Activated CD4-positive, alpha-beta memory T cell treated with anti-CD3 and anti-CD28 coated beads for 36 hours (primary cell): ENCODE data around the gene BRMS1. TPM values are rescaled to one million over a fixed set of nuclear protein-coding genes. Genes with fewer than 3 reads are reported as not detected.
"Not testable (repeated sequence)": the region's sequence is repeated elsewhere in the genome, so short reads cannot be mapped to it uniquely, and the experiment has no call there.

Source experiments
- CTCF ChIA-PET: fragments of 350-600 bp; sonication (Branson Sonifier 250); formaldehyde crosslinking; loops from one replicate; lab custom pipeline; 2021; ENCODE audit warnings: antibody characterized with exemption, inconsistent platforms; lab: Charles Lee
- POLR2A ChIA-PET: fragments of 350-600 bp; sonication (Branson Sonifier 250); formaldehyde crosslinking; loops from one replicate; lab custom pipeline; 2021; ENCODE audit warnings: antibody characterized with exemption; lab: Charles Lee
- DNase-seq: peaks from one replicate; pipeline ENCODE4 v3.0.0-alpha.2; 2020
- H3K27ac Mint-ChIP-seq: one replicate; pipeline ENCODE4 v1.8.0; 2021; ENCODE audit warnings: mixed read lengths
- H3K27me3 Mint-ChIP-seq: one replicate; pipeline ENCODE4 v1.8.0; 2021; ENCODE audit warnings: mixed read lengths
- H3K36me3 Mint-ChIP-seq: one replicate; pipeline ENCODE4 v1.8.0; 2021; ENCODE audit warnings: mixed read lengths
- H3K4me1 Mint-ChIP-seq: one replicate; pipeline ENCODE4 v1.8.0; 2021; ENCODE audit warnings: low read depth, mixed read lengths
- H3K4me3 Mint-ChIP-seq: one replicate; pipeline ENCODE4 v1.8.0; 2021; ENCODE audit warnings: mild to moderate bottlenecking, mixed read lengths
- H3K9me3 Mint-ChIP-seq: one replicate; pipeline ENCODE4 v1.8.0; 2021; ENCODE audit warnings: mixed read lengths
- intact Hi-C: fragments of 100-400 bp; cut with micrococcal nuclease; formaldehyde crosslinking; loops from one replicate; pipeline ENCODE4 v1.15.1; 2023
- total RNA-seq, 2 experiments: library from RNA; stranded (reverse); gene quantifications; one replicate each; pipeline ENCODE4 v1.2.3, GENCODE V29; 2021

BRMS1 gene
- total RNA-seq, 2 experiments from 2014 or later, result 29.3 to 31.2 TPM

DNA sequence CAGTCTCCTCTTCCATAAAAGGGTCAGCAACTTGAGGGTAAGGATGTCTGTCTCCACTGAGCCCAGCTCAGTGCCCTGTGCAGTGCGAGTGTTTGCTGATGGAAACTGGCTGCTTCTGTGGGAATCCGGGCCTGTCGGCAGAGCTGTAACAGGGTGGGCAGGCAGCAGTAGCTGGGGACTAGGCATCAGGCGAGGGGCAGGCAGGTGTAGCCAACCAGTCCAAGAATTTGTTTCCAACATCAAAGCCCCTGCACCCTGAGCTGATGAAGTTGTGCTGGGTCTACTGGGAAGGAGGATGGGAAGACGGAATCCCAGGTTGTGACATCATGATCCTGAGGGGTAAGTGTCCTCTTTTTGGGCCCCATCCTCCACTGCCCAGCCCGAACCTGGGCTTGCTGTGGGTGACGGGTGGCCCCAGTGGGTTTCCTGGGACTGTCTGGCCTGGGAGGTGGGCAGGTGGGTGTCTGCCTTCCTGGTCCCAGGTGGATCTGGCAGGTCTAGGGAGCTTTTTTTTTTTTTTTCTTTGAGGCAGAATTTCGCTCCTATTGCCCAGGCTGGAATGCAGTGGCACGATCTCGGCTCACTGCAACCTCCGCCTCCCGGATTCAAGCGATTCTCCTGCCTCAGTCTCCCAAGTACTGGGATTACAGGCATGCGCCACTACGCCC lies 15.6 kb upstream of the BRMS1 start:
- H3K27me3 Mint-ChIP-seq, result no peaks in the 10 kb centered on the region
- ChIA-PET CTCF (interaction anchor here (1.6 kb wide), 1 partner anchor 9 kb away, joined by 3 read pairs; no protein-coding TSS in a partner anchor), POLR2A (interaction anchor here (0.9 kb wide), 1 partner anchor 11 kb away, joined by 5 read pairs; the partner anchor contains the start of gene SLC29A2)
- H3K27ac Mint-ChIP-seq, result no peak overlapping the region
- H3K36me3 Mint-ChIP-seq, result peaks cover 3% of the 10 kb centered on the region
- H3K9me3 Mint-ChIP-seq, result no peaks in the 10 kb centered on the region
- intact Hi-C loops, result no loop called here
- DNase-seq, result no peak
- H3K4me3 Mint-ChIP-seq, result no peak overlapping the region
- no peaks in the 10 kb centered on the region for H3K4me1 Mint-ChIP-seq

GRCh38 chr11:66359662-66360087 lies 14.8 kb upstream of the BRMS1 start:
- intact Hi-C loops, result no loop called here
- H3K27me3 Mint-ChIP-seq, result no peaks in the 10 kb centered on the region
- H3K27ac Mint-ChIP-seq, result no peak overlapping the region
- peaks cover 3% of the 10 kb centered on the region for H3K36me3 Mint-ChIP-seq
- ChIA-PET POLR2A (no interaction called here), CTCF (no interaction called here)
- no peaks in the 10 kb centered on the region for H3K4me1 Mint-ChIP-seq
- H3K9me3 Mint-ChIP-seq, result no peaks in the 10 kb centered on the region
- H3K4me3 Mint-ChIP-seq, result no peak overlapping the region
- no peak for DNase-seq

- H3K4me3 Mint-ChIP-seq, H3K27me3 Mint-ChIP-seq, DNase-seq, H3K9me3 Mint-ChIP-seq, H3K27ac Mint-ChIP-seq, intact Hi-C loops, H3K36me3 Mint-ChIP-seq: not testable (repeated sequence)
- H3K4me1 Mint-ChIP-seq, result peaks cover 19% of the 10 kb centered on the region
- POLR2A ChIA-PET, result interaction anchor here (0.6 kb wide), 2 partner anchors 22 to 34 kb away, joined by 3 read pairs; no protein-coding TSS in a partner anchor
- CTCF ChIA-PET, result interaction anchor here (1.0 to 1.7 kb wide), 4 partner anchors 11 to 36 kb away, joined by 3 to 8 read pairs (median 4); no protein-coding TSS in a partner anchor
Observed at GRCh38 chr11:66350560-66351235, 5.8 kb upstream of the BRMS1 start.

- intact Hi-C loops, result loop anchor here (5.0 kb wide), 1 partner anchor 38 kb away; no protein-coding TSS in a partner anchor
- ChIA-PET CTCF (interaction anchor here (1.5 kb wide), 1 partner anchor 23 kb away, joined by 6 read pairs; no protein-coding TSS in a partner anchor), POLR2A (no interaction called here)
- Mint-ChIP-seq H3K36me3 (peaks cover 5% of the 10 kb centered on the region), H3K27me3 (peaks cover 3% of the 10 kb centered on the region), H3K27ac (peak overlapping the region; percentile 54), H3K4me3 (no peak overlapping the region), H3K9me3 (peaks cover 2% of the 10 kb centered on the region), H3K4me1 (peaks cover 33% of the 10 kb centered on the region)
- DNase-seq, result no peak
Observed at GRCh38 chr11:66349084-66349386, 4.1 kb upstream of the BRMS1 start.

DNA sequence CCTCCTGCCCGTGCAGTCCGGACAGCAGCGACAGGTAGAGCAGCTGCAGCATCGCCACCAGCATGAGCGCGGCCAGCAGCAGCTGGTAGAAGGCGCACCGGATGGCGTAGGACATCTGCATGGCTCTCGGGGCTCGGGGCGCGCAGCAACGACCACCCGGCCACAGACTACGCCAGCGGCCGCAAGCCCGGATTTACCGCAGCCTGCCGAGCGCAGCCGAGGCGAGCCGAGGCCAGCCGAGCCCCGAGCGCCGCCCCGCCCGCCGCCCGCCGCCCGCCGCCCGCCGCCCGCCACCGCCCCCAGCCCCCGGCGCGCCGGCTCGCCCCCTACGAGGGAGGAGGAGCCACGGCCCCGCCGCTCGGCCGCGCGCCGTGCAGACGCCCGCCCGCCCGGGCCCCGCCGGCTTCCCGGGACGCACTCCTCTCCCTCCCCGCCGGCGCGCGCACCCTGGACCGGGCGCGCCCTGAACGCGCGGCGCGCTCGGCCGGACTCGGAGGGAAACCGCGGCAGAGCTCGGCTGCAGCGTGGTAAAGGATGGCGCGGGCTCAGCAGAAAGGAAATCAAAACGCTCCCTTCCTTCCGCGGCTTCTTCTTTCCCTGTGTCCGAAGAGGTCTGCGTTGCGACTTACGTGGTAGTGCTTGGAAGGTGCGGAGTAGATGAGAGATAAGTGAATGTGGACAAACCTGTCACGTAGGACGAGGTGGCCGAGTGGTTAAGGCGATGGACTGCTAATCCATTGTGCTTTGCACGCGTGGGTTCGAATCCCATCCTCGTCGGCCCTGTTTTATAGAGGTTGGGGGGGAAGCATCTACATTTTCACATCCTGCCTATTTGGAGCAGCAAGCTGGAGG lies 2.7 kb upstream of the BRMS1 start, which contains the start of gene B4GAT1:
Gene B4GAT1, minus strand, starts transcription at position 205 of the 852 bp plus-strand sequence. Its CDS starts 84 bp downstream, at position 121.
- Mint-ChIP-seq H3K9me3 (peaks cover 2% of the 10 kb centered on the region), H3K4me3 (peak within 1 kb of the TSS; percentile 89), H3K36me3 (peaks cover 6% of the 10 kb centered on the region), H3K4me1 (peaks cover 45% of the 10 kb centered on the region), H3K27ac (peak within 1 kb of the TSS; percentile 96), H3K27me3 (peaks cover 3% of the 10 kb centered on the region)
- intact Hi-C loops, result loop anchor here (5.0 kb wide), 1 partner anchor 40 kb away; no protein-coding TSS in a partner anchor
- peak; percentile 94 for DNase-seq
- POLR2A ChIA-PET, result interaction anchor here (0.8 to 1.5 kb wide), 4 partner anchors 14 to 132 kb away, joined by 3 to 5 read pairs (median 4); partner anchors contain the start of gene DPP3
- CTCF ChIA-PET, result interaction anchor here (1.0 to 1.8 kb wide), 8 partner anchors 16 to 60 kb away, joined by 3 to 11 read pairs (median 4); no protein-coding TSS in a partner anchor

DNA sequence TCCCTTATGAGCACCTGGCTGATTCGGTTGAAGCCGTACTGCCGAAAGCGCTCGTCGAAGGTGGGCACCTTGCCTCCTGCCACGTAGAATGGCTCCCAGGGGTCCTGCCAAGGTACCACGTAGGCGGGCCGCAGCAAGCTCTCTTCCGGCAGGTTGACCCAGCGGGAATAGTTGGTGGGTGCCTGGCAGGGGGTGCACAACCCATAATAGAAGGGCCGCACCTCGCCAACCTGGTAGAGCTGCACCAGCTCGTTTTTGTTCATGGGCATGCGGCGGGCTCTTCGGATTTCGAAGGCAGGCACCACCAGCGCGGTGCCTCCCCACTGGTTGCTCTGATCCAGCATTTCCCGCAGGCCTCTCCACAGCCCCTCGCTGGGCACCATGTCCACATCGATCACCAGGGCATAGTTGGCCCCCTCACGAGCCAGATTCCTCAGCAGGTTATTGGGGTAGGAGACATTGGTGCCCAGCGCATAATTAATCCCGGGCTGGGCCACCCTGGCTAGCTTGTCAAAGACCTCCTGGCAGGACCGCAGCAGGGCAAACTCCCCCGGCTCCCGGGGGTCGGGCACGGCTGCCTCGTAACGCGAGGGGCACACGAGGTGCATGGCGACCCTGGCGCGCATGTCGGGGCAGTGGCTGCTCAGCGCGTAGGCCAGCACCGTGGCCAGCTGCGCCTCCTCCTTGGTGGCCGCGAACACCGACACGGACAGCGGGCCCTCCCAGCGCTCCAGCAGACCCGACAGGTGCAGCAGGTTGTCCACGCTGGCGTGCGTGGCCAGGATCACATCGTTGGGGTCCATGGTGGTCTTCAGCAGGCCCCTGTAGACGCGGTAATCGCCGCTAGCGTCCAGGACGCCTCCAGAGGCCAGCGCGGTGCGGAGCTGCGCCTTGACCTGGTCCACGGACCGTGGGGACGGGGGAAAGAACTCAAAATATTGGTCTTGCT lies 1.8 kb upstream of the BRMS1 start:
- no peak for DNase-seq
- CTCF ChIA-PET, result interaction anchor here (0.6 to 3.5 kb wide), 7 partner anchors 17 to 679 kb away, joined by 3 to 14 read pairs (median 5); partner anchors contain the start of gene MRPL11
- Mint-ChIP-seq H3K4me1 (peaks cover 46% of the 10 kb centered on the region), H3K4me3 (peak overlapping the region; percentile 74), H3K27ac (peak overlapping the region; percentile 62), H3K36me3 (peaks cover 6% of the 10 kb centered on the region), H3K9me3 (peaks cover 2% of the 10 kb centered on the region), H3K27me3 (peaks cover 3% of the 10 kb centered on the region)
- POLR2A ChIA-PET, result interaction anchor here (1.2 to 1.5 kb wide), 2 partner anchors 24 to 133 kb away, joined by 4 to 5 read pairs; partner anchors contain the start of gene DPP3
- intact Hi-C loops, result loop anchor here (5.0 kb wide), 1 partner anchor 41 kb away; no protein-coding TSS in a partner anchor

DNA sequence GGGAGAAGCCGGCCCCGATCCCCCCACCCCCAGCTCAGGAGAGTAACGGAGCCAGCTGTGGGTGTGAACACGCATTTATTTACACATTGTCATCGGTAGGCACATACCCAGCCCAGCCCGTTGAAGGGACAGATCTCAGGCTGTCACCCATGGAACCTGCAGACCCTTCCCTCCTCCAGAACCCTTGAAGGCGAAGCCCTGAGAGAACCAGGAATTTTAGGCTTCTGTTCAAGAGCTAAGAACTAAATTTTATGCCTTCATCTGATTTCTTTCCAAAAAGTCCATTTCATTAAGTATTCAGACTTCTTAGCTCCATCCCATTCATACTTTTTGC lies 379 bp upstream of the BRMS1 start:
- DNase-seq, result no peak
- Mint-ChIP-seq H3K4me3 (peak overlapping the region; percentile 94), H3K36me3 (peaks cover 13% of the 10 kb centered on the region), H3K4me1 (peaks cover 50% of the 10 kb centered on the region), H3K27me3 (peaks cover 3% of the 10 kb centered on the region), H3K9me3 (peaks cover 2% of the 10 kb centered on the region), H3K27ac (peak overlapping the region; percentile 85)
- intact Hi-C loops, result loop anchor here (1.0 to 5.0 kb wide), 4 partner anchors 33 to 498 kb away; partner anchors contain the start of genes RAB1B and RCE1
- ChIA-PET CTCF (interaction anchor here (0.7 to 3.5 kb wide), 5 partner anchors 19 to 93 kb away, joined by 3 to 33 read pairs (median 8); partner anchors contain the start of gene MRPL11), POLR2A (interaction anchor here (0.5 to 1.5 kb wide), 4 partner anchors 33 to 1421 kb away, joined by 3 to 6 read pairs (median 4); no protein-coding TSS in a partner anchor)

DNA sequence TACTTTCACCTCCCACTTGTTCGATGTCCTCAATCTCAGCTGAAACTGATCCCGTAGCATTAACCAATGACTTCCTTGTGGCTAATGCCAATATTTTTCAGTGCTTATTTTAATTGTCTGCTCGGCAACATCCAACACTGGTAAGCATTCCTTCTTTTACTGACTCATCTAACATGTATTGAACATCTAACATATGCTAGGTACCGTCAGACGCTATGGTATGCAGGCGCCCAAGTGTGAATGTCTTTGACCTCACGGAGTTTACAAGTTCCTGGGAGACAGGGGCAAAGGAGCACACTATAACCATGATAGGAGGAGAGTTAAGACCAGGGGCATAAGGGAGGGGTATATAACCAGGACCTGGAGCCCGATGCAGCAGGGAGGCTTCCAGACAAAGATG lies 1.7 kb downstream of the BRMS1 start:
- H3K4me3 Mint-ChIP-seq, result peak overlapping the region; percentile 94
- peaks cover 2% of the 10 kb centered on the region for H3K9me3 Mint-ChIP-seq
- peaks cover 18% of the 10 kb centered on the region for H3K36me3 Mint-ChIP-seq
- peaks cover 3% of the 10 kb centered on the region for H3K27me3 Mint-ChIP-seq
- POLR2A ChIA-PET, result no interaction called here
- peaks cover 43% of the 10 kb centered on the region for H3K4me1 Mint-ChIP-seq
- no peak overlapping the region for H3K27ac Mint-ChIP-seq
- DNase-seq, result no peak
- CTCF ChIA-PET, result interaction anchor here (1.2 to 2.9 kb wide), 4 partner anchors 31 to 508 kb away, joined by 3 to 33 read pairs (median 6); no protein-coding TSS in a partner anchor
- intact Hi-C loops, result no loop called here

DNA sequence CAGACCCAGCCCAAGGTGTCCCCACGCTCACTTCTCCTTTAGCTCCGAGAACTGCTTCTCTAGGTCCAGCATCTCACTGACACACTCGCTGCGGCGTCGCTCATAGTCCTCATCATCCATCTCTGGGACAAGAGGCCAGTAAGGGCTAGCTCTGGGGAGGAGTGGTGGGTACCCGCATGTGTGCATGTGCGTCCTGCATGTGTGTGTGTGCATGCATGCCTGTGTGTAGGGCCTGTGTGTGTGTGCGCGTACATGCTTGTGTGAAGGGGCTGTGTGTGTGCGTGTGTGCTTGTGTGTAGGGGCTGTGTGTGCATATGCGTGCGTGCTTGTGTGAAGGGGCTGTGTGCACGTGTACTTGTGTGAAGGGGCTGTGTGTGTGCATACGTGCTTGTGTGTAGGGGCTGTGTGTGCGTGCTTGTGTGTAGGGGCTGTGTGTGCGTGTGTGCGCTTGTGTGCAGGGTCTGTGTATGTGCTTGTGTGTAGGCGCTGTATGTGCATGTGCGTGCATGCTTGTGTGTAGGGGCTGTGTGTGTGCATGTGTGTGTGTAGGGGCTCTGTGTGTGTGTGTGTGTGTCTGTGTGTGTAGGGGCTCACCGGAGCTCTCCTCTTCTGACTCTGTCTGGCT lies 3.3 kb downstream of the BRMS1 start:
- ChIA-PET CTCF (no interaction called here), POLR2A (interaction anchor here (0.6 kb wide), 1 partner anchor 13 kb away, joined by 3 read pairs; no protein-coding TSS in a partner anchor)
- intact Hi-C loops, result no loop called here
- no peak for DNase-seq
- Mint-ChIP-seq H3K4me1 (peaks cover 49% of the 10 kb centered on the region), H3K9me3 (no peaks in the 10 kb centered on the region), H3K27me3 (no peaks in the 10 kb centered on the region), H3K4me3 (no peak overlapping the region), H3K27ac (no peak overlapping the region), H3K36me3 (peaks cover 21% of the 10 kb centered on the region)
